Colonic mucosa (tissue), 4 donors: ENCODE data around the gene CNNM3. TPM values are rescaled to one million over a fixed set of nuclear protein-coding genes. Genes with fewer than 3 reads are reported as not detected.

Source experiments
- DNase-seq: peaks from one replicate; pipeline ENCODE4 v3.0.0-alpha.2; 2020
- H3K27ac ChIP-seq: fragments of 200-600 bp; one replicate; pipeline ENCODE4 v1.8.0; 2021
- H3K27me3 ChIP-seq: fragments of 200-600 bp; one replicate; pipeline ENCODE4 v1.8.0; 2021
- H3K36me3 ChIP-seq: fragments of 200-600 bp; one replicate; pipeline ENCODE4 v1.8.0; 2021
- H3K4me1 ChIP-seq: fragments of 200-600 bp; one replicate; pipeline ENCODE4 v1.8.0; 2021; ENCODE audit warnings: mild to moderate bottlenecking
- H3K4me3 ChIP-seq: fragments of 200-600 bp; one replicate; pipeline ENCODE4 v1.8.0; 2021
- H3K9ac ChIP-seq, 2 donors: one replicate each; pipeline ENCODE4 v1.7.0; 2013; ENCODE audit warnings: control low read depth in 2 of 2, low read depth in 2 of 2, low read length in 2 of 2
- H3K9me3 ChIP-seq: fragments of 200-600 bp; one replicate; pipeline ENCODE4 v1.8.0; 2021
- intact Hi-C: fragments of 100-400 bp; cut with DNase I; formaldehyde crosslinking; loops from one replicate; pipeline ENCODE4 v1.14.1; 2022
- total RNA-seq, 2 donors: library from RNA; stranded (reverse); fragmentation: NEBNext Ultra II Directional in 1 of 2; extraction: Animal tissue kit (Norgen Biotek cat#: 25700) in 1 of 2; gene quantifications; one replicate each; pipeline ENCODE4 v1.2.1, GENCODE V29; 2021
- TF ChIP-seq, protein P1 (sequence below): fragments of 200-600 bp; IDR thresholded peaks from one replicate; pipeline ENCODE4 v1.8.0; 2022; ENCODE audit warnings: antibody characterized with exemption, mild to moderate bottlenecking
- donor health status: healthy.
- donor health status: DM: no; HTN: no; CAD: no.
- donor health status: DM: no; HTN: no; CAD: no.

The CNNM3 gene
- total RNA-seq, 2 donors from 2014 or later: 24.4 to 33.0 TPM

DNA sequence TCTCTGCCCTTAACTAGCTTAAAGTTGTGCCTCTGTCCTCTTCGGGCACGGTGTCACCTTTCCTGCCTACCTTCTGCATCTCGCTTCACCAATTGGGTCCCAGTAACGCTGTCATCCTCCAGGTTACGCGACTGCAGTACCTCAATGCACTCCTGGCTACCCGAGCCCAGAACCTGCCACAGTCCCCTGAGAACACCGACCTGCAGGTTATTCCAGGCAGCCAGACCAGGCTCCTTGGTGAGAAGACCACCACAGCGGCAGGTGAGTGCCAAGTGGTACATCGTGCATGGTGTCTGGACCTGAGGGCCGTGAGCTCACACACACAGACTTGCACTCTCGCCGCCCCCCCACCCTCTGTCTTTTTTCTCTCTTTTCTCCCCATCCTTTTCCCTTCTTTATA is 12.8 kb downstream of the CNNM3 start:
- H3K4me3 ChIP-seq: no peak overlapping the region

DNA sequence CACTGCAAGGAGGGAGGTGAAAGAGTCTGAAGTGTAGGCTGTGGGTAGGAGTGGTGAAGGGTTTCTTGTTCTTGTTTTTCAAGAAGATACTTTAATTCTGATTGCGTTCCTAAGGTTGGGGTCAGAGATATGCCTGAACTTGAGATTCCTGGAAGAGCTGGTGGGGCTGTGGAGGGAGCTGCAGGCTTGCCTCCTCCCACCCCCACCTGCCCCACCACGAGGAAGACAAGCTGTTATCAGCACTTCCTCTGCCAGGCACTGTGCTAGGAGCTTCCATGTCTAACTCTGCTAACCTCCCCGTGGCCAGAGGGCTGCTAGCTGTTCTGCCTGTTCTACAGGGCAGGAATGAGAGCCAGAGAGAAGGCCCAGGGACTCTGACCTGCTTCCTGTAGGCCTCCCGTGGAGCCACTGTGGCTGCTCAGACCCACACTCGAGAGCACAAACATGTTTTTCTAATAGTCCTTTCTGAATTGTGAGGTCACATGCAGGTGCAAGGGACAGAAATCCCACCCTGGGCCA is 14.0 kb downstream of the CNNM3 start:
- no peaks in the 10 kb centered on the region for H3K27me3 ChIP-seq
- no peak for DNase-seq
- no peak overlapping the region for H3K9ac ChIP-seq
- H3K27ac ChIP-seq: no peak overlapping the region
- intact Hi-C loops: no loop called here
- H3K9me3 ChIP-seq: no peaks in the 10 kb centered on the region
- TF ChIP-seq, protein P1, sequence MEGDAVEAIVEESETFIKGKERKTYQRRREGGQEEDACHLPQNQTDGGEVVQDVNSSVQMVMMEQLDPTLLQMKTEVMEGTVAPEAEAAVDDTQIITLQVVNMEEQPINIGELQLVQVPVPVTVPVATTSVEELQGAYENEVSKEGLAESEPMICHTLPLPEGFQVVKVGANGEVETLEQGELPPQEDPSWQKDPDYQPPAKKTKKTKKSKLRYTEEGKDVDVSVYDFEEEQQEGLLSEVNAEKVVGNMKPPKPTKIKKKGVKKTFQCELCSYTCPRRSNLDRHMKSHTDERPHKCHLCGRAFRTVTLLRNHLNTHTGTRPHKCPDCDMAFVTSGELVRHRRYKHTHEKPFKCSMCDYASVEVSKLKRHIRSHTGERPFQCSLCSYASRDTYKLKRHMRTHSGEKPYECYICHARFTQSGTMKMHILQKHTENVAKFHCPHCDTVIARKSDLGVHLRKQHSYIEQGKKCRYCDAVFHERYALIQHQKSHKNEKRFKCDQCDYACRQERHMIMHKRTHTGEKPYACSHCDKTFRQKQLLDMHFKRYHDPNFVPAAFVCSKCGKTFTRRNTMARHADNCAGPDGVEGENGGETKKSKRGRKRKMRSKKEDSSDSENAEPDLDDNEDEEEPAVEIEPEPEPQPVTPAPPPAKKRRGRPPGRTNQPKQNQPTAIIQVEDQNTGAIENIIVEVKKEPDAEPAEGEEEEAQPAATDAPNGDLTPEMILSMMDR: no peak
- H3K36me3 ChIP-seq: peaks cover 4% of the 10 kb centered on the region
- H3K4me1 ChIP-seq: no peaks in the 10 kb centered on the region
- H3K4me3 ChIP-seq: no peak overlapping the region

More for the DNA sequence above, 12.8 kb downstream of the CNNM3 start:
- Histone ChIP-seq H3K27ac (no peak overlapping the region), H3K36me3 (peaks cover 4% of the 10 kb centered on the region), H3K9ac (no peak overlapping the region), H3K4me1 (no peaks in the 10 kb centered on the region), H3K9me3 (no peaks in the 10 kb centered on the region), H3K27me3 (no peaks in the 10 kb centered on the region)
- intact Hi-C loops: no loop called here
- TF ChIP-seq, protein P1: no peak
- DNase-seq: no peak

DNA sequence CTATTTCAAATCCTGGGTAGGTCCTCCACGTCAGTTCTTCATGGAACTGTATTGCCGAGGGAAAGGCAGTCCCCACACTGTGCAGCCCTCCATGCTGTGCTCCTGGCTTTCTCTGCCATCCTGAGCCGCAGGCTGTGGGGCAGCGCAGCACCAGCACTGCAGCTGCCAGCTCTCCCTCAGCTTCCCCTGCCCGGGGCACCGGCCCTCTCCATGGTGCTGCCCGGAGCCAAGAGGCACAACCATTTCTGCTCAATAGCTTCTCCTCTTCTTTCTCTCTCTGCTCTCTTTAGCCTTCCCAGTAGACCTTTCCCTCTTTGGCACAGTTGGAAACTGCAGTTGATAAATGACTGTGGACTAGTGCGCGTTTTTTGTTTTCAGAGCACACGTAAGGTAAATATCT is 15.6 kb downstream of the CNNM3 start:
- Histone ChIP-seq H3K27me3 (no peaks in the 10 kb centered on the region), H3K4me3 (no peak overlapping the region), H3K27ac (no peak overlapping the region), H3K9ac (no peak overlapping the region), H3K4me1 (no peaks in the 10 kb centered on the region), H3K36me3 (peaks cover 4% of the 10 kb centered on the region), H3K9me3 (no peaks in the 10 kb centered on the region)
- DNase-seq: no peak
- intact Hi-C loops: no loop called here
- TF ChIP-seq, protein P1: no peak

DNA sequence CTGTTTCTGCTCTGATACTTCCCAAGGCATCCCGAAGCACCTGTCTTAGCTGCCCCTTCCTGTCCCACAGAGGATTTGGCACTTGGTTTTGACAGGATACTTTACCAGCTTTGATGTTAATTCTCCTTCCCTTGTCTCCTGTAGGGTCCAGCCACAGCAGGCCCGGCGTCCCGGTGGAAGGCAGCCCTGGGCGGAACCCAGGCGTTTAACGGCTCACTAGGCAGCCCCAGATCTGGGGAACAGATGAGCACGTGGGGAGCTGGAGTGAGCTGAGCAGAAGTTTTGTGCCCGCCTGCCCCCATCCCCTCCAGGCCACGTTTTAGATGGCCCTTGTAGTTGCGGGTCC is 16.3 kb downstream of the CNNM3 start:
- Histone ChIP-seq H3K4me3 (no peak overlapping the region), H3K9me3 (no peaks in the 10 kb centered on the region), H3K4me1 (no peaks in the 10 kb centered on the region), H3K27me3 (no peaks in the 10 kb centered on the region), H3K36me3 (peaks cover 4% of the 10 kb centered on the region), H3K9ac (no peak overlapping the region), H3K27ac (no peak overlapping the region)
- no peak for DNase-seq
- intact Hi-C loops: no loop called here
- TF ChIP-seq, protein P1: no peak

DNA sequence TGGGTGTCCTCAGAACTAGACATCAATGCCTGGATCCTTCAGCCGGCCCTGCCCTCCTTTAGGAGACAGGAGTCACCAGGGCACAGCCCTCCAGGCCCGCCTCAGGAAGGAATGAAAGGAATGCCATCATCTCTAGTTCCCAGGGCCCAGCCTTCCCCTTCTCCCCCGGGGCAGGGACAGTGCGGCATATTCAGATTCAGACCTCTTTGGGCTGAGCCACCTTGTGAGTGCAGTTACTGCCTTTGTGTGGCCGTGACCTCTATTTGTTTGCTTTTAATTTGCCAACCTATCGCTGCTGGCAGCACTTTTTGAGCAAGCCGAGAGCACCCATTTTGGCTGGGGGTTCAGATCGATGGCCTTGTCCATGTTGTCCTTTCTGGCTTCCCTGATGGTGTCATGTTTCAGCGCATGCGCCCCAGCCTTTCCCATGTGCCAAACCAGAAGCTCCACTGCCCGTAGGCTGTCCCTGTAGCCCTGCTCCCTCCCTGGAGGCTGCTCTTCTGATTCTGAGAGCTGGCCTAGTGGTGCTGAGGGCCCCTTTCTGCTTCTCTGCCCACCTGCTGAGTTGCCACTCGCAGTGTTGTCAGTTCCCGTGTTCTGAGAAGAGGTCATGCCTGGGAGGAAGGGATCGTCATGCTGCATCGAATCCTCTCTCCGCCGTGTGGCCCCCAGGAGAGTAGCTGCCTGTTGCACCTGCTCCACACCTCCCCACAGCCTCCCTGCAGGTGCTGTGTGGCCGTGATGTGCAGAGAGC is 16.9 kb downstream of the CNNM3 start:
- Histone ChIP-seq H3K9me3 (no peaks in the 10 kb centered on the region), H3K36me3 (peaks cover 4% of the 10 kb centered on the region), H3K27ac (no peak overlapping the region), H3K9ac (no peak overlapping the region), H3K4me1 (no peaks in the 10 kb centered on the region), H3K27me3 (no peaks in the 10 kb centered on the region), H3K4me3 (no peak overlapping the region)
- intact Hi-C loops: no loop called here
- DNase-seq: no peak
- TF ChIP-seq, protein P1: no peak
